ENCODE measurements around the gene SEC11A.

- TF ChIP-seq CTCF (IDR thresholded peaks at IDR 0.05; ENCODE audit: low read depth, low read length, missing input control) (no peak), MAX (IDR thresholded peaks at IDR 0.05) (no peak), TAF1 (conservative IDR thresholded peaks at IDR 0.05) (no peak), ZBTB33 (IDR thresholded peaks at IDR 0.05) (no peak), RAD21 (IDR thresholded peaks at IDR 0.05) (no peak), EGR1 (IDR thresholded peaks at IDR 0.05; ENCODE audit: low read depth in 2 of 2) (no peak), SP1 (IDR thresholded peaks at IDR 0.05) (no peak), RXRA (IDR thresholded peaks at IDR 0.05) (no peak), FOXA2 (IDR thresholded peaks at IDR 0.05) (no peak), REST (IDR thresholded peaks at IDR 0.05) (no peak), JUND (IDR thresholded peaks at IDR 0.05) (no peak), FOXA1 (IDR thresholded peaks at IDR 0.05) (no peak)
Observed at GRCh38 chr15:84689858-84690257, 26.1 kb downstream of the SEC11A start.

All from liver (tissue), 3 donors.